Measurements from ENCODE around the gene ELFN2.

Gene ELFN2

GRCh38 chr22:37454857-37455686 is 27.8 kb upstream of the ELFN2 start:
- no peak for DNase-seq (ENCODE audit: low read depth in 2 of 3, low spot score in 1 of 3)

- no peak for DNase-seq (ENCODE audit: low read depth in 2 of 3, low spot score in 1 of 3)
These were observed 26.4 kb upstream of the ELFN2 start for GRCh38 chr22:37453696-37454095.

- DNase-seq (ENCODE audit: low read depth in 2 of 3, low spot score in 1 of 3): no peak
These were observed 23.9 kb upstream of the ELFN2 start for GRCh38 chr22:37451218-37451617.

- DNase-seq (ENCODE audit: low read depth in 2 of 3, low spot score in 1 of 3): no peak
These were observed 22.2 kb upstream of the ELFN2 start for GRCh38 chr22:37449331-37450001.

GRCh38 chr22:37448516-37449127 is 21.3 kb upstream of the ELFN2 start:
- DNase-seq (ENCODE audit: low read depth in 2 of 3, low spot score in 1 of 3): no peak

- no peak for DNase-seq (ENCODE audit: low read depth in 2 of 3, low spot score in 1 of 3)
These were observed 18.2 kb upstream of the ELFN2 start for GRCh38 chr22:37445501-37445900.

GRCh38 chr22:37443977-37444376 is 16.7 kb upstream of the ELFN2 start:
- DNase-seq (ENCODE audit: low read depth in 2 of 3, low spot score in 1 of 3): no peak

- DNase-seq (ENCODE audit: low read depth in 2 of 3, low spot score in 1 of 3): no peak
These were observed 15.8 kb upstream of the ELFN2 start for GRCh38 chr22:37443086-37443485.

- DNase-seq (ENCODE audit: low read depth in 2 of 3, low spot score in 1 of 3): no peak
These were observed 15.3 kb upstream of the ELFN2 start for GRCh38 chr22:37442537-37442936.

GRCh38 chr22:37442135-37442534 is 14.9 kb upstream of the ELFN2 start:
- DNase-seq (ENCODE audit: low read depth in 2 of 3, low spot score in 1 of 3): no peak

- DNase-seq (ENCODE audit: low read depth in 2 of 3, low spot score in 1 of 3): no peak
These were observed 13.6 kb upstream of the ELFN2 start for GRCh38 chr22:37440875-37441274.

- no peak for DNase-seq (ENCODE audit: low read depth in 2 of 3, low spot score in 1 of 3)
These were observed 12.1 kb upstream of the ELFN2 start for GRCh38 chr22:37439347-37439746.

- no peak for DNase-seq (ENCODE audit: low read depth in 2 of 3, low spot score in 1 of 3)
These were observed 8.8 kb upstream of the ELFN2 start for GRCh38 chr22:37435970-37436603.

GRCh38 chr22:37433786-37434185 is 6.5 kb upstream of the ELFN2 start:
- DNase-seq (ENCODE audit: low read depth in 2 of 3, low spot score in 1 of 3): no peak

- DNase-seq (ENCODE audit: low read depth in 2 of 3, low spot score in 1 of 3): no peak
These were observed 5.4 kb upstream of the ELFN2 start for GRCh38 chr22:37432708-37433054.

GRCh38 chr22:37431801-37432707 is 4.8 kb upstream of the ELFN2 start:
- DNase-seq (ENCODE audit: low read depth in 2 of 3, low spot score in 1 of 3): peak; percentile 28 to 48 (median 47)

GRCh38 chr22:37431366-37431765 is 4.1 kb upstream of the ELFN2 start:
- no peak for DNase-seq (ENCODE audit: low read depth in 2 of 3, low spot score in 1 of 3)

GRCh38 chr22:37430941-37431340 is 3.7 kb upstream of the ELFN2 start:
- no peak for DNase-seq (ENCODE audit: low read depth in 2 of 3, low spot score in 1 of 3)

GRCh38 chr22:37428649-37429586 is 1.6 kb upstream of the ELFN2 start:
- DNase-seq (ENCODE audit: low read depth in 2 of 3, low spot score in 1 of 3): peak in 2 of 3 donors; percentile 42 to 43
